ENCODE data around the gene RNPEPL1.

Gene RNPEPL1

GRCh38 chr2:240605867-240606743 is 37.8 kb downstream of the RNPEPL1 start:
- Histone ChIP-seq H3K4ac (ENCODE audit: low read depth, low read length) (no peak overlapping the region), H4K5ac (ENCODE audit: low read length) (no peak overlapping the region), H2BK5ac (ENCODE audit: low read length) (no peak overlapping the region), H3K23ac (ENCODE audit: low read length) (no peak overlapping the region), H3K27me3 (ENCODE audit: insufficient read depth, low read length, poor library complexity) (no peaks in the 10 kb centered on the region), H2AK5ac (ENCODE audit: low read length) (no peak overlapping the region), H3K4me2 (ENCODE audit: low read length) (no peak overlapping the region), H4K8ac (ENCODE audit: low read depth, low read length) (no peak overlapping the region), H3K56ac (ENCODE audit: low read length) (no peak overlapping the region), H3K4me1 (ENCODE audit: control insufficient read depth, low read depth, low read length) (no peaks in the 10 kb centered on the region), H3K18ac (ENCODE audit: low read length) (no peak overlapping the region), H3K9ac (ENCODE audit: low read length) (no peak overlapping the region), H3K79me2 (ENCODE audit: control insufficient read depth, insufficient read depth, low read length) (no peaks in the 10 kb centered on the region), H2BK15ac (replicated peaks; ENCODE audit: low read depth) (no peak overlapping the region), H3K79me1 (ENCODE audit: low read length) (no peaks in the 10 kb centered on the region), H3K27ac (ENCODE audit: low read depth, low read length) (no peak overlapping the region), H2BK120ac (ENCODE audit: low read depth, low read length) (no peak overlapping the region), H3K4me3 (ENCODE audit: low read length) (no peak overlapping the region), H3K36me3 (ENCODE audit: control insufficient read depth, insufficient read depth, low read length) (no peaks in the 10 kb centered on the region)
- no peak for DNase-seq
- no CpG with 5 or more reads among the region's 12 CpGs for WGBS (ENCODE audit: extremely low coverage, insufficient coverage, low lambda C conversion rate)

GRCh38 chr2:240611601-240612210 is 43.4 kb downstream of the RNPEPL1 start:
- no peak overlapping the region for H3K4ac ChIP-seq (ENCODE audit: low read depth, low read length)
- DNase-seq, result no peak
- H3K4me1 ChIP-seq (ENCODE audit: control insufficient read depth, low read depth, low read length), result no peaks in the 10 kb centered on the region
- no peaks in the 10 kb centered on the region for H3K27me3 ChIP-seq (ENCODE audit: insufficient read depth, low read length, poor library complexity)
- H2BK120ac ChIP-seq (ENCODE audit: low read depth, low read length), result no peak overlapping the region
- no peak overlapping the region for H2BK5ac ChIP-seq (ENCODE audit: low read length)
- H3K36me3 ChIP-seq (ENCODE audit: control insufficient read depth, insufficient read depth, low read length), result no peaks in the 10 kb centered on the region
- H3K79me2 ChIP-seq (ENCODE audit: control insufficient read depth, insufficient read depth, low read length), result no peaks in the 10 kb centered on the region
- H3K4me3 ChIP-seq (ENCODE audit: low read length), result no peak overlapping the region
- H3K18ac ChIP-seq (ENCODE audit: low read length), result no peak overlapping the region
- no peaks in the 10 kb centered on the region for H3K79me1 ChIP-seq (ENCODE audit: low read length)
- no peak overlapping the region for H3K27ac ChIP-seq (ENCODE audit: low read depth, low read length)
- no peak overlapping the region for H3K23ac ChIP-seq (ENCODE audit: low read length)
- no peak overlapping the region for H2BK15ac ChIP-seq (replicated peaks; ENCODE audit: low read depth)
- no peak overlapping the region for H4K5ac ChIP-seq (ENCODE audit: low read length)
- no CpG with 5 or more reads among the region's 10 CpGs for WGBS (ENCODE audit: extremely low coverage, insufficient coverage, low lambda C conversion rate)
- H2AK5ac ChIP-seq (ENCODE audit: low read length), result no peak overlapping the region
- no peak overlapping the region for H3K9ac ChIP-seq (ENCODE audit: low read length)
- no peak overlapping the region for H3K56ac ChIP-seq (ENCODE audit: low read length)
- H3K4me2 ChIP-seq (ENCODE audit: low read length), result no peak overlapping the region
- no peak overlapping the region for H4K8ac ChIP-seq (ENCODE audit: low read depth, low read length)

DNA sequence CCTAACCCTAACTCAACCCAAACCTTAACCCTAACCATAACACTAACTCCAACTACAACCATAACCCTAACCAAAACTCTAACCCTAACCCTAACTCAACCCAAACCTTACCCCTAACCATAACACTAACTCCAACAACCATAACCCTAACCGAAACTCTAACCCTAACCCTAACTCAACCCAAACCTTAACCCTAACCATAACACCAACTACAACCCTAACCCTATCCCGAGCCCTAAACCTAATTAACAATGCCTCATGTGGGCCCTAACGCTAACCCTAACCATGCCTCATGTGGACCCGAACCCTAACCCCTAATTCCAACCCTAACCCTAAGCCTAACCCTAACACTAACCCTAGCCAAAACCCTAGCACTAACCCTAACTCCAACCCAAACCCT is 45.5 kb downstream of the RNPEPL1 start:
- no peak overlapping the region for H2BK15ac ChIP-seq (replicated peaks; ENCODE audit: low read depth)
- H2BK5ac ChIP-seq (ENCODE audit: low read length), result no peak overlapping the region
- no peak overlapping the region for H2AK5ac ChIP-seq (ENCODE audit: low read length)
- DNase-seq, result no peak
- H3K4me2 ChIP-seq (ENCODE audit: low read length), result no peak overlapping the region
- no peak overlapping the region for H2BK120ac ChIP-seq (ENCODE audit: low read depth, low read length)
- 100% methylated on average over 2 of the region's 4 CpGs for WGBS (ENCODE audit: extremely low coverage, insufficient coverage, low lambda C conversion rate)
- H3K56ac ChIP-seq (ENCODE audit: low read length), result no peak overlapping the region
- H3K27me3 ChIP-seq (ENCODE audit: insufficient read depth, low read length, poor library complexity), result no peaks in the 10 kb centered on the region
- no peak overlapping the region for H4K8ac ChIP-seq (ENCODE audit: low read depth, low read length)
- H3K27ac ChIP-seq (ENCODE audit: low read depth, low read length), result no peak overlapping the region
- no peak overlapping the region for H3K4ac ChIP-seq (ENCODE audit: low read depth, low read length)
- no peak overlapping the region for H3K23ac ChIP-seq (ENCODE audit: low read length)
- no peaks in the 10 kb centered on the region for H3K79me2 ChIP-seq (ENCODE audit: control insufficient read depth, insufficient read depth, low read length)
- no peak overlapping the region for H3K4me3 ChIP-seq (ENCODE audit: low read length)
- no peaks in the 10 kb centered on the region for H3K4me1 ChIP-seq (ENCODE audit: control insufficient read depth, low read depth, low read length)
- no peaks in the 10 kb centered on the region for H3K79me1 ChIP-seq (ENCODE audit: low read length)
- no peak overlapping the region for H3K9ac ChIP-seq (ENCODE audit: low read length)
- no peak overlapping the region for H4K5ac ChIP-seq (ENCODE audit: low read length)
- no peaks in the 10 kb centered on the region for H3K36me3 ChIP-seq (ENCODE audit: control insufficient read depth, insufficient read depth, low read length)
- H3K18ac ChIP-seq (ENCODE audit: low read length), result no peak overlapping the region

DNA sequence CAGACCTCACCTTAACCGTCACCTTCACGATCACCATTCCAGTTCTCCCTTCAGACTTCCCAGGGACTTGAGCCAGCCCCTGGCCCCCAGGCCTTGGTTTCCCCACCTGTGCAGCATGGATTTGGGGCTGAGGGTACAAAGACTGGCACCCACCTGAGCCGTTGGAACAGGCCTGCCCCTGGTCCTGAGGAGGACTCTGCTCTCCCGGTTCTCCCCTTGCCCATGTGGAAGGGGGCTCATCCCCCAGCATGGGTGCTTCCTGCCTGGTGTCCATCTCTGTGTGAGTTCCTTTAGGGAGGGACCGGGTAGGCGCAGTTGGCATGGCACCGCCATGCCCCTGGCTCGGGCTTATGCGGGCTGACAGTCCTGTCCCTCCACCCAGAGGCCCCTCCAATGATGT is 46.1 kb downstream of the RNPEPL1 start:
- Histone ChIP-seq H3K4ac (ENCODE audit: low read depth, low read length) (no peak overlapping the region), H3K27me3 (ENCODE audit: insufficient read depth, low read length, poor library complexity) (no peaks in the 10 kb centered on the region), H3K79me2 (ENCODE audit: control insufficient read depth, insufficient read depth, low read length) (no peaks in the 10 kb centered on the region), H2BK15ac (replicated peaks; ENCODE audit: low read depth) (no peak overlapping the region), H2BK5ac (ENCODE audit: low read length) (no peak overlapping the region), H3K23ac (ENCODE audit: low read length) (no peak overlapping the region), H3K36me3 (ENCODE audit: control insufficient read depth, insufficient read depth, low read length) (no peaks in the 10 kb centered on the region), H3K27ac (ENCODE audit: low read depth, low read length) (no peak overlapping the region), H3K4me1 (ENCODE audit: control insufficient read depth, low read depth, low read length) (no peaks in the 10 kb centered on the region), H3K18ac (ENCODE audit: low read length) (no peak overlapping the region), H3K4me2 (ENCODE audit: low read length) (no peak overlapping the region), H2BK120ac (ENCODE audit: low read depth, low read length) (no peak overlapping the region), H3K9ac (ENCODE audit: low read length) (no peak overlapping the region), H3K56ac (ENCODE audit: low read length) (no peak overlapping the region), H2AK5ac (ENCODE audit: low read length) (no peak overlapping the region), H4K8ac (ENCODE audit: low read depth, low read length) (no peak overlapping the region), H4K5ac (ENCODE audit: low read length) (no peak overlapping the region), H3K79me1 (ENCODE audit: low read length) (no peaks in the 10 kb centered on the region), H3K4me3 (ENCODE audit: low read length) (no peak overlapping the region)
- WGBS (ENCODE audit: extremely low coverage, insufficient coverage, low lambda C conversion rate), result 100% methylated on average over 1 of the region's 9 CpGs
- DNase-seq, result no peak

DNA sequence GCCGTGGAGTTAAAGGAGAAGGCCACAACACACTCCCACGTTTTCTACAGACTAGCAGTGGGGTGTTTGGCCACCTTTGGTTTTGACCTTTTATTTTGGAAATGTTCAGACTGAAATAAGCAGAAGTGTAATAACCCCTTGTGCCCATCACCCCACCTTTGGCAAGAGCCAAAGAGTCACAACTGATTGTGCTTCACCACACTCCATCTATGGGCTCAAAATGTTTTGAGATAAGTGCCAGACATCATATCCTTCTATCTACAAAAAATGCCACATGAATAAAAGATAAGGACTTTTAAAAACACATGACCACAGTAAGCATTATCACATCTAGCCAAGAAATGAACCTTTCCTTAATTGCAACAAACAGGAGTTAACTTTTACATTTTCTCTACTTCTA is 47.1 kb downstream of the RNPEPL1 start:
- Histone ChIP-seq H4K5ac (ENCODE audit: low read length) (no peak overlapping the region), H3K23ac (ENCODE audit: low read length) (no peak overlapping the region), H3K79me1 (ENCODE audit: low read length) (no peaks in the 10 kb centered on the region), H3K9ac (ENCODE audit: low read length) (no peak overlapping the region), H2BK15ac (replicated peaks; ENCODE audit: low read depth) (no peak overlapping the region), H3K79me2 (ENCODE audit: control insufficient read depth, insufficient read depth, low read length) (no peaks in the 10 kb centered on the region), H2BK5ac (ENCODE audit: low read length) (no peak overlapping the region), H2BK120ac (ENCODE audit: low read depth, low read length) (no peak overlapping the region), H4K8ac (ENCODE audit: low read depth, low read length) (no peak overlapping the region), H3K36me3 (ENCODE audit: control insufficient read depth, insufficient read depth, low read length) (no peaks in the 10 kb centered on the region), H3K4me3 (ENCODE audit: low read length) (no peak overlapping the region), H3K27me3 (ENCODE audit: insufficient read depth, low read length, poor library complexity) (no peaks in the 10 kb centered on the region), H3K56ac (ENCODE audit: low read length) (no peak overlapping the region), H3K4ac (ENCODE audit: low read depth, low read length) (no peak overlapping the region), H2AK5ac (ENCODE audit: low read length) (no peak overlapping the region), H3K27ac (ENCODE audit: low read depth, low read length) (no peak overlapping the region), H3K18ac (ENCODE audit: low read length) (no peak overlapping the region), H3K4me2 (ENCODE audit: low read length) (no peak overlapping the region), H3K4me1 (ENCODE audit: control insufficient read depth, low read depth, low read length) (no peaks in the 10 kb centered on the region)
- WGBS (ENCODE audit: extremely low coverage, insufficient coverage, low lambda C conversion rate), result no CpG with 5 or more reads among the region's 2 CpGs
- DNase-seq, result no peak
